SK-N-SH (cell line): ENCODE results near the gene CDC42BPG. TPM values are rescaled to one million over a fixed set of nuclear protein-coding genes. Genes with fewer than 3 reads are reported as not detected.

Source experiments
- CTCF ChIA-PET: fragments of 300-600, 350-600 bp; formaldehyde crosslinking; extraction: SDS; loops from one replicate; lab custom pipeline; 2021; lab: Yijun Ruan, JAX
- POLR2A ChIA-PET: fragments of 350-600 bp; sonication (Branson Sonifier 250); formaldehyde crosslinking; extraction: SDS; loops from one replicate; lab custom pipeline; 2020; ENCODE audit warnings: antibody characterized with exemption, inconsistent platforms; lab: Yijun Ruan, JAX
- DNase-seq: peaks from one replicate; pipeline ENCODE4 v3.0.0; 2012
- H2AFZ ChIP-seq: fragments of 200-600 bp; sonication (generic); 2 replicates; pipeline ENCODE4 v1.8.1; 2016; ENCODE audit warnings: antibody characterized with exemption, mild to moderate bottlenecking, low read depth
- H3F3A ChIP-seq: fragments of 200-600 bp; sonication (generic); replicated peaks from 2 replicates; pipeline ENCODE3; 2016; ENCODE audit warnings: antibody characterized with exemption, mild to moderate bottlenecking; ENCODE audit not compliant: insufficient read depth
- H3K27ac ChIP-seq, 2 experiments: fragments of 200-500 bp in 1 of 2; fragments of 200-600 bp in 1 of 2; sonication (Bioruptor generic) in 1 of 2; sonication (generic), shearing (Covaris generic) in 1 of 2; 2 replicates each; pipeline versions ENCODE4 v1.5.1 to v1.6.1; 2014 to 2016; ENCODE audit warnings: low read depth in 2 of 2, inconsistent platforms in 1 of 2, low read length in 1 of 2, mild to moderate bottlenecking in 1 of 2, mixed read lengths in 1 of 2
- H3K27me3 ChIP-seq: fragments of 200-600 bp; sonication (generic), shearing (Covaris generic); 2 replicates; pipeline ENCODE4 v1.6.1; 2016; ENCODE audit warnings: mixed run types; ENCODE audit not compliant: insufficient read depth
- H3K36me3 ChIP-seq, 2 experiments: fragments of 200-500 bp in 1 of 2; fragments of 200-600 bp in 1 of 2; sonication (Bioruptor generic) in 1 of 2; sonication (generic) in 1 of 2; replicated peaks in 1 of 2; 2 replicates each; pipeline versions ENCODE3 to v1.5.1; 2014 to 2016; ENCODE audit warnings: low read length in 1 of 2, mild to moderate bottlenecking in 1 of 2; ENCODE audit not compliant: insufficient read depth in 2 of 2, control insufficient read depth in 1 of 2
- H3K4me1 ChIP-seq, 2 experiments: fragments of 200-500 bp in 1 of 2; fragments of 200-600 bp in 1 of 2; sonication (Bioruptor generic) in 1 of 2; sonication (generic), shearing (Covaris generic) in 1 of 2; 2 replicates each; pipeline versions ENCODE4 v1.5.1 to v1.6.1; 2014 to 2016; ENCODE audit warnings: low read depth in 1 of 2, low read length in 1 of 2, mixed run types in 1 of 2; ENCODE audit not compliant: insufficient read depth in 2 of 2, control insufficient read depth in 1 of 2
- H3K4me2 ChIP-seq: fragments of 200-600 bp; sonication (generic), shearing (Covaris generic); 2 replicates; pipeline ENCODE4 v1.6.1; 2017; ENCODE audit warnings: mixed run types
- H3K4me3 ChIP-seq, 2 experiments: fragments of 200-500 bp in 1 of 2; fragments of 200-600 bp in 1 of 2; sonication (Bioruptor generic) in 1 of 2; sonication (generic), shearing (Covaris generic) in 1 of 2; 2 replicates each; pipeline versions ENCODE4 v1.5.1 to v1.8.1; 2014 to 2016; ENCODE audit warnings: low read depth in 2 of 2, inconsistent platforms in 1 of 2, low read length in 1 of 2, mild to moderate bottlenecking in 1 of 2, mixed read lengths in 1 of 2, moderate library complexity in 1 of 2
- H3K79me2 ChIP-seq: fragments of 200-600 bp; sonication (generic); 2 replicates; pipeline ENCODE4 v1.8.1; 2017; ENCODE audit warnings: mild to moderate bottlenecking; ENCODE audit not compliant: insufficient read depth
- H3K9ac ChIP-seq: fragments of 200-600 bp; sonication (generic); 2 replicates; pipeline ENCODE4 v1.6.1; 2017; ENCODE audit warnings: mixed run types
- H3K9me2 ChIP-seq: fragments of 200-600 bp; sonication (generic); 2 replicates; pipeline ENCODE4 v1.6.1; 2017; ENCODE audit warnings: mixed run types
- H3K9me3 ChIP-seq: fragments of 200-600 bp; sonication (generic); 2 replicates; pipeline ENCODE4 v1.6.1; 2017; ENCODE audit warnings: mixed run types, mild to moderate bottlenecking, moderate library complexity
- H4K20me1 ChIP-seq: fragments of 200-600 bp; sonication (generic); 2 replicates; pipeline ENCODE4 v1.6.1; 2017; ENCODE audit warnings: mild to moderate bottlenecking, mixed run types; ENCODE audit not compliant: insufficient read depth
- MAX ChIP-seq: IDR thresholded peaks from 2 replicates; pipeline ENCODE4 v1.4.0; 2012; ENCODE audit warnings: low read depth
- MEF2A ChIP-seq: IDR thresholded peaks from 2 replicates; pipeline ENCODE4 v1.4.0; 2012; ENCODE audit warnings: low read depth, borderline replicate concordance
- MXI1 ChIP-seq: IDR thresholded peaks from 2 replicates; pipeline ENCODE4 v1.6.1; 2012; ENCODE audit warnings: mild to moderate bottlenecking, low read depth, low read length, improper control_type of control experiment
- REST ChIP-seq: IDR thresholded peaks from 2 replicates; pipeline ENCODE4 v1.6.1; 2012; ENCODE audit warnings: mild to moderate bottlenecking, low read depth, low read length, moderate library complexity
- TEAD4 ChIP-seq: IDR thresholded peaks from 2 replicates; pipeline ENCODE4 v1.4.0; 2012; ENCODE audit warnings: mild to moderate bottlenecking, borderline replicate concordance; ENCODE audit not compliant: insufficient read depth
- USF1 ChIP-seq: IDR thresholded peaks from 2 replicates; pipeline ENCODE4 v1.4.0; 2012; ENCODE audit warnings: low read depth, borderline replicate concordance
- YY1 ChIP-seq: IDR thresholded peaks from 2 replicates; pipeline ENCODE4 v1.4.0; 2012; ENCODE audit warnings: low read depth, mild to moderate bottlenecking
- WGBS: methylation state at CpG from one replicate; pipeline ENCODE4 v1.1.6; 2017; ENCODE audit warnings: low lambda C conversion rate; 5-methylcytosine and 5-hydroxymethylcytosine counted together
- polyA plus RNA-seq, 3 experiments: library from polyadenylated mRNA; depleted of rRNA; stranded (reverse); fragments of >200 nt; gene quantifications; 2 replicates each; pipeline ENCODE4 v1.2.3, GENCODE V29; 2012

CDC42BPG gene
- polyA plus RNA-seq, 1 of the 3 experiments (the other 2 are of a cell fraction) = 0.33 TPM

- Histone ChIP-seq H4K20me1 (peaks cover 29% of the 10 kb centered on the region), H3K36me3 (peaks cover 11 to 12% of the 10 kb centered on the region in 2 experiments), H3K79me2 (peaks cover 52% of the 10 kb centered on the region), H3K9me3 (no peaks in the 10 kb centered on the region), H3F3A (no peaks in the 10 kb centered on the region)
- no peak for TF ChIP-seq MEF2A
- TF ChIP-seq MAX = peak; percentile 56
- TF ChIP-seq REST = no peak
- TF ChIP-seq YY1 = no peak
- TF ChIP-seq USF1 = no peak
- TF ChIP-seq, all 33 proteins: peak for 1
- ChIA-PET POLR2A (interaction anchor here (0.9 to 1.7 kb wide), 4 partner anchors 12 to 244 kb away, joined by 4 to 8 read pairs (median 6); partner anchors contain the start of genes FAU, MEN1 and MRPL49), CTCF (interaction anchor here (0.6 to 26.7 kb wide), 11 partner anchors 9 to 240 kb away, joined by 3 to 530 read pairs (median 4); partner anchors contain the start of genes CDC42BPG and ZNHIT2)
- H3K9me2 ChIP-seq = no peaks in the 10 kb centered on the region
- DNase-seq = no peak
- WGBS = 0% methylated on average over 5 of the region's 21 CpGs
- H3K9ac ChIP-seq = peak overlapping the region; percentile 82
- H2AFZ ChIP-seq = peak overlapping the region; percentile 89; the same call in 1 of the 2 replicates
- H3K27me3 ChIP-seq = no peaks in the 10 kb centered on the region
- H3K27ac ChIP-seq = peak overlapping the region; percentile 38 to 77; a peak in 3 of 4 replicates
- peak overlapping the region; percentile 95 to 96 for H3K4me3 ChIP-seq
- H3K4me1 ChIP-seq = peaks cover 6 to 32% of the 10 kb centered on the region in 2 experiments; a peak in 2 of 4 replicates
- peak overlapping the region; percentile 92 for H3K4me2 ChIP-seq
These were observed 33.7 kb upstream of the CDC42BPG start for GRCh38 chr11:64878223-64878493.

- no peaks in the 10 kb centered on the region for H3K9me3 ChIP-seq
- no peaks in the 10 kb centered on the region for H3F3A ChIP-seq
- DNase-seq = peak; percentile 67
- H3K27me3 ChIP-seq = no peaks in the 10 kb centered on the region
- H3K27ac ChIP-seq = peak overlapping the region; percentile 38 to 77; a peak in 3 of 4 replicates
- no peaks in the 10 kb centered on the region for H3K9me2 ChIP-seq
- peaks cover 6 to 32% of the 10 kb centered on the region in 2 experiments; a peak in 2 of 4 replicates for H3K4me1 ChIP-seq
- peak overlapping the region; percentile 89; the same call in 1 of the 2 replicates for H2AFZ ChIP-seq
- H4K20me1 ChIP-seq = peaks cover 34% of the 10 kb centered on the region
- peak overlapping the region; percentile 92 for H3K4me2 ChIP-seq
- peaks cover 16% of the 10 kb centered on the region in 2 experiments for H3K36me3 ChIP-seq
- POLR2A ChIA-PET = interaction anchor here (0.9 to 1.7 kb wide), 4 partner anchors 11 to 244 kb away, joined by 4 to 8 read pairs (median 6); partner anchors contain the start of genes FAU, MEN1 and MRPL49
- H3K79me2 ChIP-seq = peaks cover 58% of the 10 kb centered on the region
- H3K9ac ChIP-seq = peak overlapping the region; percentile 82
- WGBS = 3% methylated on average over 26 of the region's 41 CpGs
- no peak for TF ChIP-seq TEAD4
- TF ChIP-seq MXI1 = 0 out of 2 replicates have a peak, but pooled peaks have one; percentile 20
- no peak for TF ChIP-seq MAX
- H3K4me3 ChIP-seq = peak overlapping the region; percentile 95 to 96
- CTCF ChIA-PET = interaction anchor here (0.6 to 26.7 kb wide), 12 partner anchors 9 to 137 kb away, joined by 3 to 530 read pairs (median 4); partner anchors contain the start of genes ARL2 and CDC42BPG
These were observed 33.2 kb upstream of the CDC42BPG start for GRCh38 chr11:64877390-64878222.
